GM23338 (cell line): ENCODE measurements around the gene AMIGO1. TPM values are rescaled to one million over a fixed set of nuclear protein-coding genes. Genes with fewer than 3 reads are reported as not detected.

Experiments
- ATAC-seq: fragments of 200-7000 bp; cut with Tn5 transposase; 3 replicates; pipeline ENCODE4 v1.9.1; 2020
- DNase-seq: peaks from one replicate; pipeline ENCODE4 v3.0.0-alpha.2; 2015; ENCODE audit warnings: low spot score
- H2AFZ ChIP-seq: fragments of 200-600 bp; sonication (generic); 2 replicates; pipeline ENCODE4 v1.8.0; 2016; ENCODE audit warnings: antibody characterized with exemption, mild to moderate bottlenecking, moderate library complexity
- H3F3A ChIP-seq: fragments of 200-600 bp; sonication (generic); replicated peaks from 2 replicates; pipeline ENCODE4 v1.8.0; 2017; ENCODE audit warnings: antibody characterized with exemption, mixed run types, low read depth
- H3K27ac ChIP-seq: fragments of 200-600 bp; sonication (generic); 2 replicates; pipeline ENCODE4 v1.6.1; 2016; ENCODE audit warnings: low read depth
- H3K27me3 ChIP-seq: fragments of 200-600 bp; sonication (generic); 2 replicates; pipeline ENCODE4 v1.8.0; 2016; ENCODE audit warnings: mild to moderate bottlenecking, mixed run types, moderate library complexity; ENCODE audit not compliant: insufficient read depth
- H3K36me3 ChIP-seq: fragments of 200-600 bp; sonication (generic); 2 replicates; pipeline ENCODE4 v1.8.0; 2016; ENCODE audit warnings: mild to moderate bottlenecking; ENCODE audit not compliant: insufficient read depth
- H3K4me1 ChIP-seq: fragments of 200-600 bp; sonication (generic); 2 replicates; pipeline ENCODE4 v1.8.0; 2016; ENCODE audit warnings: mild to moderate bottlenecking, moderate library complexity; ENCODE audit not compliant: insufficient read depth
- H3K4me2 ChIP-seq: fragments of 200-600 bp; sonication (generic); 2 replicates; pipeline ENCODE4 v1.7.1; 2017; ENCODE audit warnings: mixed run types
- H3K4me3 ChIP-seq: fragments of 200-600 bp; sonication (generic); 2 replicates; pipeline ENCODE4 v1.6.1; 2016; ENCODE audit warnings: mixed run types
- H3K79me2 ChIP-seq: fragments of 200-600 bp; sonication (generic); replicated peaks from 2 replicates; pipeline ENCODE4 v1.8.0; 2017; ENCODE audit warnings: mild to moderate bottlenecking; ENCODE audit not compliant: insufficient read depth
- H3K9me2 ChIP-seq: fragments of 200-600 bp; sonication (generic); 2 replicates; pipeline ENCODE4 v1.8.0; 2017; ENCODE audit not compliant: insufficient read depth
- H4K20me1 ChIP-seq: fragments of 200-600 bp; sonication (generic); replicated peaks from 2 replicates; pipeline ENCODE4 v1.8.0; 2017; ENCODE audit warnings: mild to moderate bottlenecking; ENCODE audit not compliant: insufficient read depth
- H3K27ac Mint-ChIP-seq: 2 replicates; pipeline ENCODE4 v1.8.0; 2020; ENCODE audit warnings: inconsistent platforms, mild to moderate bottlenecking, moderate library complexity, mixed read lengths
- H3K27me3 Mint-ChIP-seq: 3 replicates; pipeline ENCODE4 v1.8.0; 2022; ENCODE audit warnings: low read depth, mild to moderate bottlenecking, moderate library complexity, mixed read lengths, inconsistent platforms; ENCODE audit not compliant: insufficient read depth, poor library complexity
- H3K36me3 Mint-ChIP-seq: 3 replicates; pipeline ENCODE4 v1.8.0; 2021; ENCODE audit warnings: low read depth, mild to moderate bottlenecking, inconsistent platforms, moderate library complexity, mixed read lengths
- H3K4me1 Mint-ChIP-seq: 3 replicates; pipeline ENCODE4 v1.8.0; 2020; ENCODE audit warnings: mild to moderate bottlenecking, inconsistent platforms, mixed read lengths
- H3K4me3 Mint-ChIP-seq: 3 replicates; pipeline ENCODE4 v1.8.0; 2021; ENCODE audit warnings: moderate library complexity, mild to moderate bottlenecking, inconsistent platforms, mixed read lengths
- H3K9me3 Mint-ChIP-seq: 3 replicates; pipeline ENCODE4 v1.8.0; 2020; ENCODE audit warnings: moderate library complexity, mild to moderate bottlenecking, inconsistent platforms, mixed read lengths
- JUNB ChIP-seq: IDR thresholded peaks from one replicate; pipeline ENCODE4 v1.6.1; 2016; ENCODE audit warnings: antibody characterized with exemption; ENCODE audit not compliant: unreplicated experiment
- NANOG ChIP-seq: IDR thresholded peaks from 2 replicates; pipeline ENCODE4 v1.6.1; 2016; ENCODE audit warnings: antibody characterized with exemption, borderline replicate concordance
- REST ChIP-seq: IDR thresholded peaks from one replicate; pipeline ENCODE4 v1.6.1; 2018; ENCODE audit warnings: antibody characterized with exemption; ENCODE audit not compliant: unreplicated experiment
- ZNF462 ChIP-seq: fragments of 250-450 bp; sonication (Bioruptor Pico); IDR thresholded peaks from 2 replicates; pipeline ENCODE4 v1.5.0; 2020; ENCODE audit warnings: mild to moderate bottlenecking, moderate library complexity
- polyA plus RNA-seq: library from polyadenylated mRNA; unstranded; fragments of >200 nt; fragmentation: Nextera tagmentation; extraction: Ambion mirVana; gene quantifications from 2 replicates; pipeline ENCODE4 v1.2.1, GENCODE V29; 2016
- total RNA-seq: library from RNA; depleted of rRNA; stranded (reverse); fragments of >200 nt; shearing (Covaris generic); gene quantifications from 2 replicates; pipeline ENCODE4 v1.2.3, GENCODE V29; 2014

Gene AMIGO1
- total and polyA plus RNA-seq, 2 experiments from 2014 or later, result 0.53 to 3.8 TPM

GRCh38 chr1:109556563-109556962 is 47.0 kb upstream of the AMIGO1 start:
- no peaks in the 10 kb centered on the region for H3K9me3 Mint-ChIP-seq
- H3K27ac Mint-ChIP-seq, result no peak overlapping the region
- no peaks in the 10 kb centered on the region for H3F3A ChIP-seq
- H3K4me3 Mint-ChIP-seq, result no peak overlapping the region
- no peaks in the 10 kb centered on the region for H3K36me3 ChIP-seq
- ATAC-seq, result no peak
- H3K79me2 ChIP-seq, result peaks cover 100% of the 10 kb centered on the region
- no peak overlapping the region for H3K27ac ChIP-seq
- no peaks in the 10 kb centered on the region for H3K9me2 ChIP-seq
- no peak overlapping the region for H3K4me2 ChIP-seq
- TF ChIP-seq JUNB (no peak), REST (no peak), NANOG (no peak)
- H3K27me3 Mint-ChIP-seq, result peaks cover 1% of the 10 kb centered on the region
- peaks cover 4% of the 10 kb centered on the region; the same call in 1 of the 2 replicates for H3K4me1 ChIP-seq
- no peak for DNase-seq
- no peaks in the 10 kb centered on the region for H3K27me3 ChIP-seq
- peaks cover 10% of the 10 kb centered on the region for H3K4me1 Mint-ChIP-seq
- no peak overlapping the region for H2AFZ ChIP-seq
- 0 out of 3 replicates have a peak, but pooled peaks cover 2% of the 10 kb centered on the region for H3K36me3 Mint-ChIP-seq
- peaks cover 23% of the 10 kb centered on the region; the same call in 1 of the 2 replicates for H4K20me1 ChIP-seq
- H3K4me3 ChIP-seq, result no peak overlapping the region

- no peaks in the 10 kb centered on the region for H3K9me2 ChIP-seq
- H3K4me2 ChIP-seq, result peak within 1 kb of the TSS; percentile 91
- peak within 1 kb of the TSS; percentile 89 for H2AFZ ChIP-seq
- peak within 1 kb of the TSS; percentile 89 for H3K27ac ChIP-seq
- Mint-ChIP-seq H3K36me3 (no peaks in the 10 kb centered on the region), H3K27ac (peak within 1 kb of the TSS; percentile 98), H3K4me1 (peaks cover 28% of the 10 kb centered on the region), H3K4me3 (peak within 1 kb of the TSS; percentile 90), H3K9me3 (no peaks in the 10 kb centered on the region), H3K27me3 (peaks cover 5% of the 10 kb centered on the region)
- H3K4me3 ChIP-seq, result peak within 1 kb of the TSS; percentile 91
- peaks cover 56% of the 10 kb centered on the region for H3K79me2 ChIP-seq
- H3K36me3 ChIP-seq, result no peaks in the 10 kb centered on the region
- ATAC-seq (peak; percentile 96), DNase-seq (peak; percentile 97)
- H3K4me1 ChIP-seq, result peaks cover 14% of the 10 kb centered on the region
- H3K27me3 ChIP-seq, result no peaks in the 10 kb centered on the region
- peaks cover 23% of the 10 kb centered on the region for H4K20me1 ChIP-seq
- no peaks in the 10 kb centered on the region for H3F3A ChIP-seq
- TF ChIP-seq ZNF462 (no peak), REST (no peak)
Measured at GRCh38 chr1:109548321-109549267, 39.1 kb upstream of the AMIGO1 start, which contains the start of gene GNAI3. Gene GNAI3 (plus strand): TSS chr1:109548615. CDS start chr1:109548721, 106 bp downstream.
